CD4-positive, alpha-beta T cell treated with Interleukin-6 at 100 ng/mL for 8 hours (primary cell): ENCODE data around the gene EXOC6.
A peak's percentile ranks its signal among the peaks of the same experiment; 100 is the strongest.
"Not testable (repeated sequence)": the region's sequence is repeated elsewhere in the genome, so short reads cannot be mapped to it uniquely, and the experiment has no call there.

Experiments used
- DNase-seq: peaks from one replicate; pipeline ENCODE4 v3.0.0-alpha.2; 2020; ENCODE audit warnings: mixed read lengths, low spot score

EXOC6 gene

GRCh38 chr10:93080350-93081046, 232.2 kb downstream of the EXOC6 start:
- peak; percentile 38 for DNase-seq

- no peak for DNase-seq
These were observed 233.0 kb downstream of the EXOC6 start for GRCh38 chr10:93081318-93081717.

- no peak for DNase-seq
These were observed 233.5 kb downstream of the EXOC6 start for GRCh38 chr10:93081834-93082233.

- DNase-seq = no peak
These were observed 235.6 kb downstream of the EXOC6 start for GRCh38 chr10:93083743-93084539.

- DNase-seq = no peak
These were observed 237.0 kb downstream of the EXOC6 start for GRCh38 chr10:93085272-93085859.

- DNase-seq = no peak
These were observed 238.0 kb downstream of the EXOC6 start for GRCh38 chr10:93086289-93086688.

- no peak for DNase-seq
These were observed 239.5 kb downstream of the EXOC6 start for GRCh38 chr10:93087846-93088245.

GRCh38 chr10:93088466-93088865, 240.1 kb downstream of the EXOC6 start:
- no peak for DNase-seq

GRCh38 chr10:93090619-93091018, 242.3 kb downstream of the EXOC6 start:
- no peak for DNase-seq

GRCh38 chr10:93091960-93092359, 243.6 kb downstream of the EXOC6 start:
- DNase-seq = no peak

- no peak for DNase-seq
These were observed 246.9 kb downstream of the EXOC6 start for GRCh38 chr10:93095225-93095624.

- no peak for DNase-seq
These were observed 248.6 kb downstream of the EXOC6 start for GRCh38 chr10:93096901-93097300.

GRCh38 chr10:93097386-93097785, 249.1 kb downstream of the EXOC6 start:
- DNase-seq = no peak

GRCh38 chr10:93098816-93099215, 250.5 kb downstream of the EXOC6 start:
- DNase-seq = no peak

GRCh38 chr10:93099670-93100069, 251.3 kb downstream of the EXOC6 start:
- DNase-seq = no peak

- not testable (repeated sequence) for DNase-seq
These were observed 252.8 kb downstream of the EXOC6 start for GRCh38 chr10:93101148-93101547.

- no peak for DNase-seq
These were observed 255.6 kb downstream of the EXOC6 start for GRCh38 chr10:93103953-93104352.

- no peak for DNase-seq
These were observed 258.3 kb downstream of the EXOC6 start for GRCh38 chr10:93106631-93107072.
